IMR-90 (cell line): Measurements from ENCODE around the gene CEBPG. TPM values are rescaled to one million over a fixed set of nuclear protein-coding genes. Genes with fewer than 3 reads are reported as not detected.

ENCODE experiments used
- ATAC-seq: fragments of 200-7000 bp; cut with Tn5 transposase; 2 replicates; pipeline ENCODE4 v1.9.1; 2020; ENCODE audit warnings: low read depth, mild to moderate bottlenecking, moderate library complexity
- BruUV-seq: library from RNA; stranded (reverse); fragments of 400-500 nt; replicated peaks from 2 replicates; lab custom pipeline; 2021; lab: Mats Ljungman, UMichigan
- CTCF ChIA-PET: fragments of 300-600 bp; formaldehyde crosslinking; extraction: SDS; loops from one replicate; lab custom pipeline; 2021; ENCODE audit warnings: antibody characterized with exemption; lab: Yijun Ruan, JAX
- POLR2A ChIA-PET: fragments of 300-600 bp; sonication (Branson Sonifier 250); formaldehyde crosslinking; loops from one replicate; lab custom pipeline; 2022; ENCODE audit warnings: antibody characterized with exemption; ENCODE audit not compliant: unreplicated experiment; lab: Charles Lee
- DNase-seq: peaks from one replicate; pipeline ENCODE4 v3.0.0; 2013
- H2AFZ ChIP-seq: replicated peaks from 2 replicates; pipeline ENCODE3; 2013; ENCODE audit warnings: low read length, mild to moderate bottlenecking; ENCODE audit not compliant: poor library complexity
- H2AK5ac ChIP-seq: 2 replicates; pipeline ENCODE4 v1.6.1; 2013; ENCODE audit warnings: low read depth, low read length, inconsistent platforms
- H2AK9ac ChIP-seq: replicated peaks from 2 replicates; pipeline ENCODE3; 2013; ENCODE audit warnings: mild to moderate bottlenecking, low read depth, low read length, moderate library complexity; ENCODE audit not compliant: poor library complexity
- H2BK120ac ChIP-seq: 2 replicates; pipeline ENCODE4 v1.6.1; 2013; ENCODE audit warnings: low read depth, low read length, inconsistent platforms
- H2BK15ac ChIP-seq: 3 replicates; pipeline ENCODE4 v1.6.1; 2013; ENCODE audit warnings: low read depth, low read length, inconsistent platforms
- H2BK20ac ChIP-seq: 2 replicates; pipeline ENCODE4 v1.6.1; 2013; ENCODE audit warnings: low read depth, mild to moderate bottlenecking, inconsistent platforms, low read length, moderate library complexity
- H2BK5ac ChIP-seq: 2 replicates; pipeline ENCODE4 v1.6.1; 2013; ENCODE audit warnings: mild to moderate bottlenecking, low read depth, low read length, inconsistent platforms; ENCODE audit not compliant: poor library complexity, severe bottlenecking
- H3K14ac ChIP-seq: replicated peaks from 2 replicates; pipeline ENCODE4 v1.6.1; 2013; ENCODE audit warnings: low read depth, low read length, inconsistent platforms
- H3K18ac ChIP-seq: 2 replicates; pipeline ENCODE4 v1.6.1; 2013; ENCODE audit warnings: low read depth, low read length, control low read depth
- H3K23ac ChIP-seq: 2 replicates; pipeline ENCODE4 v1.6.1; 2013; ENCODE audit warnings: low read depth, low read length, inconsistent platforms
- H3K27ac ChIP-seq: 2 replicates; pipeline ENCODE4 v1.5.1; 2013; ENCODE audit warnings: mild to moderate bottlenecking, control low read depth, low read length; ENCODE audit not compliant: insufficient read depth
- H3K27me3 ChIP-seq: 2 replicates; pipeline ENCODE4 v1.6.1; 2013; ENCODE audit warnings: low read length; ENCODE audit not compliant: control insufficient read depth, insufficient read depth
- H3K36me3 ChIP-seq: 2 replicates; pipeline ENCODE4 v1.6.1; 2013; ENCODE audit warnings: low read length, mixed read lengths; ENCODE audit not compliant: control insufficient read depth, insufficient read depth
- H3K4ac ChIP-seq: 2 replicates; pipeline ENCODE4 v1.6.1; 2013; ENCODE audit warnings: low read depth, low read length, inconsistent platforms
- H3K4me1 ChIP-seq: 2 replicates; pipeline ENCODE4 v1.6.1; 2013; ENCODE audit warnings: low read length, mixed read lengths; ENCODE audit not compliant: control insufficient read depth, insufficient read depth
- H3K4me2 ChIP-seq: 2 replicates; pipeline ENCODE4 v1.6.1; 2013; ENCODE audit warnings: low read depth, mild to moderate bottlenecking, control low read depth, low read length, moderate library complexity
- H3K4me3 ChIP-seq: 2 replicates; pipeline ENCODE4 v1.5.1; 2013; ENCODE audit warnings: low read depth, mild to moderate bottlenecking, control low read depth, low read length, moderate library complexity; ENCODE audit not compliant: insufficient read depth
- H3K56ac ChIP-seq: 2 replicates; pipeline ENCODE4 v1.6.1; 2013; ENCODE audit warnings: low read length, inconsistent platforms; ENCODE audit not compliant: insufficient read depth; ENCODE audit errors: extremely low read depth
- H3K79me1 ChIP-seq, 2 experiments: 2 replicates each; pipeline ENCODE4 v1.6.1; 2013; ENCODE audit warnings: low read length in 2 of 2, inconsistent platforms in 1 of 2, low read depth in 1 of 2
- H3K9ac ChIP-seq: 2 replicates; pipeline ENCODE4 v1.6.1; 2013; ENCODE audit warnings: low read depth, low read length, control low read depth
- H3K9me1 ChIP-seq: 2 replicates; pipeline ENCODE4 v1.6.1; 2013; ENCODE audit warnings: low read length, inconsistent platforms; ENCODE audit not compliant: insufficient read depth
- H3K9me3 ChIP-seq: 2 replicates; pipeline ENCODE4 v1.6.1; 2013; ENCODE audit warnings: low read length; ENCODE audit not compliant: control insufficient read depth, insufficient read depth
- H4K20me1 ChIP-seq: 2 replicates; pipeline ENCODE4 v1.6.1; 2013; ENCODE audit warnings: low read length, inconsistent platforms; ENCODE audit not compliant: insufficient read depth
- H4K5ac ChIP-seq: 2 replicates; pipeline ENCODE4 v1.6.1; 2013; ENCODE audit warnings: mild to moderate bottlenecking, low read depth, low read length, control low read depth
- H4K8ac ChIP-seq, 2 experiments: 2 replicates each; pipeline ENCODE4 v1.6.1; 2013; ENCODE audit warnings: low read depth in 2 of 2, low read length in 2 of 2, control low read depth in 1 of 2, inconsistent platforms in 1 of 2
- H4K91ac ChIP-seq: 2 replicates; pipeline ENCODE4 v1.6.1; 2013; ENCODE audit warnings: low read depth, low read length, inconsistent platforms; ENCODE audit not compliant: insufficient read depth
- CEBPB ChIP-seq: IDR thresholded peaks from 2 replicates; pipeline ENCODE4 v1.6.1; 2012; ENCODE audit warnings: low read depth, low read length, improper control_type of control experiment
- CHD1 ChIP-seq: IDR thresholded peaks from 2 replicates; pipeline ENCODE4 v1.6.1; 2012; ENCODE audit warnings: low read depth, low read length, improper control_type of control experiment
- FOS ChIP-seq: fragments of 150-350 bp; IDR thresholded peaks from 2 replicates; pipeline ENCODE4 v1.6.1; 2016; ENCODE audit warnings: low read depth, low read length
- MAZ ChIP-seq: IDR thresholded peaks from 2 replicates; pipeline ENCODE4 v1.6.1; 2012; ENCODE audit warnings: low read depth, mild to moderate bottlenecking, low read length, improper control_type of control experiment, moderate library complexity, borderline replicate concordance
- RAD21 ChIP-seq: IDR thresholded peaks from 2 replicates; pipeline ENCODE4 v1.6.1; 2012; ENCODE audit warnings: low read length, improper control_type of control experiment
- WGBS, 2 experiments: methylation state at CpG; one replicate each; pipeline versions ENCODE4 v1.1.5 to v1.1.7; 2013; ENCODE audit warnings: missing lambda C conversion rate in 2 of 2; ENCODE audit not compliant: insufficient read length in 1 of 2; ENCODE audit errors: extremely low coverage in 2 of 2; 5-methylcytosine and 5-hydroxymethylcytosine counted together
- dilution Hi-C: fragments of 300-500 bp; cut with HindIII; formaldehyde crosslinking; loops from one replicate; pipeline ENCODE4 v1.14.3; 2018; ENCODE audit warnings: low sequenced_read_pairs; ENCODE audit not compliant: unreplicated experiment
- in situ Hi-C: fragments of 300-500 bp; cut with MboI; formaldehyde crosslinking; loops from 3 replicates; pipeline ENCODE4 v1.14.3; 2019; ENCODE audit warnings: low sequenced_read_pairs, inconsistent platforms, mixed read lengths
- intact Hi-C: fragments of 100-400 bp; cut with micrococcal nuclease; formaldehyde crosslinking; loops from 2 replicates; pipeline ENCODE4 v1.10.0; 2022
- polyA plus RNA-seq, 3 experiments: library from polyadenylated mRNA; depleted of rRNA; stranded (reverse); fragments of >200 nt; gene quantifications; 2 replicates each; pipeline ENCODE4 v1.2.3, GENCODE V29; 2012; ENCODE audit warnings: low replicate concordance in 1 of 3
- total RNA-seq: library from RNA; depleted of rRNA; stranded (reverse); fragments of >200 nt; gene quantifications from 2 replicates; pipeline ENCODE4 v1.2.3, GENCODE V29; 2012

CEBPG gene
- total and polyA plus RNA-seq, 2 of the 4 experiments (the other 2 are of a cell fraction), result 9.2 to 14.3 TPM

- H3K4ac ChIP-seq, result no peak overlapping the region
- WGBS, 2 experiments, result 57% methylated on average over 3 of the region's 5 CpGs; no CpG with 5 or more reads in 1 of the 2 experiments
- H2BK15ac ChIP-seq, result no peak overlapping the region
- in situ Hi-C loops (no loop called here), intact Hi-C loops (no loop called here), dilution Hi-C loops (no loop called here)
- no peak for TF ChIP-seq CEBPB
- no peak for TF ChIP-seq RAD21
- no peak for TF ChIP-seq CHD1
- TF ChIP-seq FOS, result no peak
- TF ChIP-seq MAZ, result no peak
- H3K27me3 ChIP-seq, result no peaks in the 10 kb centered on the region
- no peak overlapping the region for H2AFZ ChIP-seq
- H3K9me1 ChIP-seq, result no peaks in the 10 kb centered on the region
- no peak overlapping the region for H4K91ac ChIP-seq
- no peak overlapping the region for H3K56ac ChIP-seq
- POLR2A ChIA-PET, result no interaction called here
- no peak overlapping the region for H3K14ac ChIP-seq
- no peak overlapping the region for H2BK120ac ChIP-seq
- H3K36me3 ChIP-seq, result no peaks in the 10 kb centered on the region
- H3K4me1 ChIP-seq, result no peaks in the 10 kb centered on the region
- CTCF ChIA-PET, result no interaction called here
- no peak overlapping the region for H2BK20ac ChIP-seq
- H3K23ac ChIP-seq, result no peak overlapping the region
- no peak overlapping the region for H2AK5ac ChIP-seq
- no peaks in the 10 kb centered on the region for H3K9me3 ChIP-seq
- no TSS peak for BruUV-seq
- no peak overlapping the region for H2BK5ac ChIP-seq
- DNase-seq, result no peak
- H3K79me1 ChIP-seq, result no peaks in the 10 kb centered on the region
- no peak overlapping the region for H3K18ac ChIP-seq
- H3K27ac ChIP-seq, result no peak overlapping the region
- no peak for ATAC-seq
- H3K4me2 ChIP-seq, result no peak overlapping the region
- H2AK9ac ChIP-seq, result no peak overlapping the region
- H3K4me3 ChIP-seq, result no peak overlapping the region
- no peak overlapping the region for H4K8ac ChIP-seq
- H4K5ac ChIP-seq, result no peak overlapping the region
- H3K9ac ChIP-seq, result no peak overlapping the region
- H4K20me1 ChIP-seq, result no peaks in the 10 kb centered on the region
These were observed 41.3 kb upstream of the CEBPG start for GRCh38 chr19:33332248-33332647.
